Measurements from ENCODE around the gene LGALSL.
A peak's percentile ranks its signal among the peaks of the same experiment; 100 is the strongest.

LGALSL gene

DNA sequence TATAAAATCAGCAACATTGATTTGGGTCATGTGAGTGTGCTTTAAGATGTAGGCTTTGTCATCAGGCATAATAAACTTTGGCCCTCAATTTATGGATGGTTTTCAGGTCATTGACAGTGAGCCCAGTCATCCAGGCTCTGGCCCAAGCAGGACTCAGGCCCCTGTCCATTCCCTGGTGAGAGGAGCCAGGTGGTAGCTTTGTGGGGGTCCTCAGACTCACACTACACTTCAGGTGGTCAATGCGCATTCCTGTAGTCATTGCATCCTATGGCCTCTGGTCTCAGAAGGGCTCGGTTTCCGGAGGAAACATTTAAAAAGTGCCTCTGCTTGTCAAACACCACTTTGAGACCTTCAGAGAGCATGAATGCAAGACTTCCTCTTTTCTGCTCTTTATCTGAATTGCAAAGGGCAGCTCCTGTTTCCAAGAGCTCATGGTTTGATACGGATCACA lies 20.2 kb downstream of the LGALSL start:
- no peak for DNase-seq

DNA sequence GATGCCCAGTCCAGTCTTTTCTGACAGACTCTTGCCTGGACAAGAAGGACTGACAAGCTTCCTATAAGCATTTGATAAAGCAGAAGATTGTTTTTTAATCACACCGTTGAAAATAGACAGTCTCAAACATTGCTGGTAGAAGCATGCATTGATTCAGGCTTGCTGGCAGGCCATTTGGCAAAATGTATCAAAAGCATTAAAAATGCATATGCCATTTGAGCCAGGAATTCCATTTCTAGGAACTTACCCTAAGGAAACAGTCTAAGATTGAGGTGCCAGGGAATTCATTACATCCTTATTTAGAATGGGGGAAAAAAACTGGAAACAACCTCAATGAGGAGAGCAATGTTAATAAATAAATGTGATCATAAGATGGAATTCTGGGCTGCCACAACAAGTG lies 20.7 kb downstream of the LGALSL start:
- no peak for DNase-seq

DNA sequence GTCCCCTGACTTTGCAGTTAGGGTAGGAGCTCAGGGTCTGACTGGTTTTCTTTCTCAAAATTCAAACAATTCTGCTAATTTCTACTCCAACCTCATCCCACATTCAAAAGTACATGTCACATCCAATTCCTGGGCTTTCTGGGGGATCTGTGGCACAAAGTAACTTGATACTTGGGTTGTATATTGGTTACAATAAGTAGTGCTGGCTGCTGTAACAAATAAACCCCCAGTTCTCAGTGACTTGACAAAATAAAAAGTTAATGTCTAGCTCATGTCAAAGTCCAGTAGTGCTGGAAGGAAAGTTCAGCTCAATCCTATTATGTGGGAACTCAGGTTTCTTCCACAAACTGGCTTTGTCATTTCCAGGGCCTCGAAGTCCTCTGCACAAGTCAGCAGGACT lies 23.1 kb downstream of the LGALSL start:
- no peak for DNase-seq

DNA sequence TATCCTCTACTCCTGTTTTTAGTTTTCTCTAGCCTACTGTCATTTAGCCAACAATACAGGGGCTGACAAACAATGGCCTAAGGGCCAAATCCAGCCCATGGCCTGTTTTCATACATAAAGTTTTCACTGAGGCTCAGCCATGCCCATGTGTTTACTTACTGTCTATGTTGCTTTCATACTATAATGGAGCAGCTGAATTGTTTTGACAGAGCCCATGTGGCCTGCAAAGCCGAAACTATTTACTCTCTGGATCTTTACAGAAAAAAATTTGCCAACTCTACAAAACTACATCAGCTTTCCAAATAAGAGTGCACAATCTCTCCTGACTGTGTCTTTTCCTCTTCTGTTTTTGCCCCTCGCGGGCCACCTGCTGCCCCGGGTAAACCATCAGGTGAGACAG lies 24.0 kb downstream of the LGALSL start:
- DNase-seq: no peak

DNA sequence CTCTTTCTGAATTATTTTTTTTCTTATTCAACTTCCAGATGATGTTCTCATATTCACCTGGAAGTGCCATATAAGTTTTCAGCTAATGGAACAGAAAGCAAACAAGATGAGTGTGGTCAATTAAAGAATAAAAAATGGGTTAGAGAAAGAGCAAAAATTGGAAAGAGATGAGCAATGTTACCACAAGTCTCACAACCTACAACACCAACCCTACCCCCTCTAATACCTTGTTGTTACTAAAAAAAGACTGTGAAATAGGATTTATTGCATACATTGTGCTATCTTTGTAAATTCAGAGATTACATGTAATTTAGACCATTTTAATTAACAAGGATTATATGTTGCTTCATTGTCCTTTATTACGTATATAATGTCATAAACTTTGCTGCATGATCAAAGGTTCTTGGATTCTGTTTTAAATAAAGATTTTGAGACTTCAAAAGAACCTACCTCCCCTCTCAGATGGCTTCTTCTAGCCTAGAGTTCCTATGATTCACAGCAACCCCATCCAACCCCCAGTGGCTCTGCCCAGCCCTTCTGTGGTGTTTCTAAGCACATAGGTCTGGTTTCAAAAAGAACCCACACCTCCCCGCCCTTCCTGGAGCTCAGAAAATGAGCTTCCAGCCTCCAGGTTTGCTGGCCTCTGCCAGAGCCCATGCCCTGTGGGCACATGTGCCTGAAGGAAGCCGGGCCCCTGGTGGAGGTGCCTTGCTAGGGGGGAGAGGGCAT lies 24.7 kb downstream of the LGALSL start:
- no peak for DNase-seq

DNA sequence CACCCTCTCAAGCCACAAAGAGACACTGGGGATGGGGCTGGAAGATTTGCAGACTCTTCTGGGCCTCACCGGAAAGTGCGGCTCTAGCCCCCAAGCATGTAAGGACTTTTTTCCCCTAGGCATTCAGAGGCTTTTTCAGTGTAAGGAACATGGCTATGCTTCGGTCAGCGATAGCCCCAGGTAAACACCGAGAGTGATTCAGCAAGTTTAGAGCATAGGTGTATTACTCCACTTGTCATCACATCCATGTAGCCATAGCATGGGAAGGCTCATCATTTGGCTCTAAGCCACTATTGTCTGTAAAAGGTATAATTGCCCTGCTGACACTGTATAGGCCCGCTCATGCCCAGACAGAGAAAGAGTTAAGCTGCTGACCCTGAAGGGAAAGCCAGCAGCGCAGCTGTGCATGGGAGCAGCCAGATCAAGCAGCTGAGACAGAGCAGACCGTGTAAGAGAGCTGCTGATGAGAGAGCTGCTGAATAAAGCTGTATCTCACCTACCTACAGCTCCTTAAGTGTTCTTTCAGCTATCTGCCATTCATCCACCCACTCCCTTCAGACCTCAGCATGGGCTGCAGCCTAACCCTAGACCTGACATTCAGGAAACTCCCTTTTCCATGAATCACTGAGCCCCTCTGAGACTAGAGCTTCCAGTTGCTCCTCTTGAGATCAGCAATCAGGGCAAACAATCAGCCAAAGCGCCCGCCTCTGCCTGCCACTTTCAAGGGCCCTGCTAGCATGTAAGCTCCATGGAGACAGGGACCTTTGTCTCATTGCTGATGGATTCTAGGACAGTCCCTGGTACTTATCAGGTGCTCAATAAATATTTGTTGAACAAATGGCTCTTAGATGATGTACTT lies 25.5 kb downstream of the LGALSL start:
- no peak for DNase-seq

DNA sequence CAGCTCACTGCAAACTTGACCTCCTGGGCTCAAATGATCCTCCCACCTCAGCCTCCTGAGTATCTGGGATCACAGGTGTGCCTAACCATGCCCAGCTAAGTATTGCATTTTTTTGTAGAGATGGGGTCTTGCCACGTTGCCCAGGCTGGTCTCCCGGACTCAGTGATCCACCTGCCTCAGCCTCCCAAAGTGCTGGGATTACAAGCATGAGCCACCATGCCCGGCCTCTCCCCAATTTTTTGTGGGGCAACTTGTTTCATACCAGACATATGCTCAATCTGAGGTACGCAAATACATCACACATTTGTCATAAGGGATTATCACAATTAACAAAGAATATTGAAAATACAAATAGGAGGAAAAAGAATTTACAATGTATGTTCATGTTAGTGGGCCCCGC lies 27.7 kb downstream of the LGALSL start:
- no peak for DNase-seq

DNA sequence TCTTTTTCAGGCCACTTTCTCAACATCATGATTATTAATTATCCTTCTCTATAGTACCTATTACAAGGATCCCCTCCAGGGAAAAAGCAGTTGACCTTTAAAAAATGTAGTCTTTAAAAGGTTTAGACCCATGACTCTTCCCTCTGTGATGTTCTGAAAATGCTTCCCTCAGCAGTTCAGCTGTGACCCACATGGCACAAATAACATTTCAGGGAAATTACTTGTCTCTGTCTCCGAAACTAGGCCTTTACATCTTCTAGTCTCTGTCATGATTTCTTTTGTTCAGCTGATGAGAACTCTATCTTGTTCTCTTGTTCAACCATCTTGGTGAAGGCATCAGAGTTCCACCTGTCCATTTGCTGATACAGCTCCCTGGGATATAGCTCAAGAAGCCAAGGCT lies 28.3 kb downstream of the LGALSL start:
- no peak for DNase-seq

DNA sequence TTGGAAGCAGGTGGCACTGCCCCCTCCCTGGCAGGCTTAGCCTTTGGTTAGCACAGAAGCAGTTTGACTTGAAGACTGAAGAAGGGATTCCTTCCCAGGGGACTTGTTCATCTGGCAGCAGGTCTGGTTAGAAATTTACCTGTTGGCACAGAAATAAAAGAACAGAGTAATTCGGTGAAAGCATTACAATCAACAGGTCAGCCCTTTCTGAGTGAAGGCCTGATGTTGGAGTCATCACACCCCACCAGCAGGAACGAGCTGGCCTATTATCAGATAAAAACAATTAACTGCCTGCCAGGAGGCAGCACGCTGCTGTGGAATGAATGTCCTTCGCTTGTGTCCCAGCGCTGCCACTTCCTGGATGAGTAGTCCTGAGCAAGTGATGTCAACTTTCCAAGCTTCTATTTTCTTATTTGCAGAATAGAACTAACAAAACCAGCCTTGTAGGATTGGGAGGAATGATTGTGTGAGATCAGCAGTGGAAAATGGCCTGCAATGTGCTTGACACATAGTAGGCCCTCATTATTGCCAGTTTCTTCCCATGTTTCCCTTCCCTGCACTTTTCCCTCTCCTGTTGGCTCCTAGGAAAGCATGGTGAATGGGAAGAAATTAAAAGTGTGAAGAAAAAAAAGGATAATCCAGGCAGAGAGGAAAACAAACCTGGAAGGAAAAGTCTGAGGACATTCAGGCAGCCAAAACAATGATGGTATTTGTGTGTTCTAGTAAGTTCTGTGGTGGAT lies 29.0 kb downstream of the LGALSL start:
- no peak for DNase-seq

DNA sequence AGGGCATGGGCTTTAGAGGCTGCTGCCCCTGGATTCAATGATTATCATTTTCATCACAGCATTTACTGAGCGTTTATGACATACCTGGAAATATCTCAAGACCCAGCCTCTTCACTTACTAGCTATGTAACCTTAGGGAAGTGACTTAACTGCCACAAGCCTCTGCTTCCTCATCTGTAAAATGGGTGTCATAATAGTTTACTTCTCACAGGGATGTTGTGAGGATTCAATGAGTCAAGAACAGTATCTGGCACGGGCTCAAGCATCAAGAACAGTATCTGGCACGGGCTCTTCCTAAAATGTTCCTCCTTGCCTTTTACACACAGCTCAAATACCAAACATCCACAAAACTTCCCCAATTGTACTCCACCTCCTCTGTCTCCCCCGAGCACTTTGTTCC lies 31.4 kb downstream of the LGALSL start:
- DNase-seq: no peak

DNA sequence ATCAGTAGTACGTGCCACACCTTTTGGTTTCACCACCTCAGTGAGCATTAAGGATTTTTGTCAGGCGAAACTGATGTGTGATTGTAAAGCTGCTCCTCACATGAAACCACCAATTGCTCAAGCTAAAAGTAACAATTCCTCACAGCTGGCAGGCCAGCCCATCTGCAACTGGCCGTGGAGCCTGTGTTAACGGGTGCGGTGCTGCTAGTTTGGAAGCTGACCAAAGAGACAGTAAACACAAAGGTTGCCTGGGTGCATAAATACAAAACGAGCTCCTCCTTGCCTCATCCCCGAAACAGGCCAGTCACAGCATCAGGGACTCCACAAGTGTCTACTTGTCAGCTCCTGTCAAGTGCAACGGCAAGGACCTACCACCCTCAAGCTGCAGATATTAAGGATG lies 32.0 kb downstream of the LGALSL start:
- no peak for DNase-seq

DNA sequence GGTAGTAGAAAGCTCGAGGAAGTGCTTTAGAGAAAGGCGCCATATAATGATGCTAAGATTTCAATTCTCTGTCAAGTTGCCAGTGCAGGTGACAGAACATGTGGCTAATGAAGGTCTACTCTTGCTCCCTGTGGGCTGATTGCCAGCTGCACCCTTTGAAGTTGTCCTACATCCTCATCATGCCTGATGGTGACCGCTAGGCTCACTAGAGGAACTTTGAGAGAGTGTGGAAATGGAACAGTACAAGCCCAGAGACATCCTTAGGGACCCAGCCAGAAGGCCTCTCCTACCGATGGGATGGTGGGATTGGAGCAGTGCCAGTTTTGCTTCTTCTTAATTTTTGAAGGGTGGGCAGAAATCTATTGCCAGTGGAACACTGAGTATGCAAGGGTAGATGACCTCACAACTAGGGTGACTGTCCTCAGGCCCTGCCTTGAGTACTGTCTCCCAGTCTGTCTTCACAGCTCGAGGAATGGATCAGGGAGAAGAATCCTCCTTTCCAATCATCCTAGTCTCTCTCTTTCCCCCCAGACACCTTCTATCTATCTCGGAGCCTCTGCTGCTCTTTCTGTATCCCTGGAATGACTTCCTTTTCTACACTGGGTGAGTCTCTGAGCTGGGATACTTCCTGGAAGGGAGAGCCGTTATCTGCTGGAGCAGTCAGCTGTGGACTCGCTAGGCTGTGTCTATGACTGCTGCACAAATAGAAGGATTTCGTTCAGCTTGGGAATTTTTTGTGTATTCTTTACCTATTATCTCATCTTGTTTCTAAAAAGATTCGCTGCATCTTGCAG lies 33.5 kb downstream of the LGALSL start:
- no peak for DNase-seq

DNA sequence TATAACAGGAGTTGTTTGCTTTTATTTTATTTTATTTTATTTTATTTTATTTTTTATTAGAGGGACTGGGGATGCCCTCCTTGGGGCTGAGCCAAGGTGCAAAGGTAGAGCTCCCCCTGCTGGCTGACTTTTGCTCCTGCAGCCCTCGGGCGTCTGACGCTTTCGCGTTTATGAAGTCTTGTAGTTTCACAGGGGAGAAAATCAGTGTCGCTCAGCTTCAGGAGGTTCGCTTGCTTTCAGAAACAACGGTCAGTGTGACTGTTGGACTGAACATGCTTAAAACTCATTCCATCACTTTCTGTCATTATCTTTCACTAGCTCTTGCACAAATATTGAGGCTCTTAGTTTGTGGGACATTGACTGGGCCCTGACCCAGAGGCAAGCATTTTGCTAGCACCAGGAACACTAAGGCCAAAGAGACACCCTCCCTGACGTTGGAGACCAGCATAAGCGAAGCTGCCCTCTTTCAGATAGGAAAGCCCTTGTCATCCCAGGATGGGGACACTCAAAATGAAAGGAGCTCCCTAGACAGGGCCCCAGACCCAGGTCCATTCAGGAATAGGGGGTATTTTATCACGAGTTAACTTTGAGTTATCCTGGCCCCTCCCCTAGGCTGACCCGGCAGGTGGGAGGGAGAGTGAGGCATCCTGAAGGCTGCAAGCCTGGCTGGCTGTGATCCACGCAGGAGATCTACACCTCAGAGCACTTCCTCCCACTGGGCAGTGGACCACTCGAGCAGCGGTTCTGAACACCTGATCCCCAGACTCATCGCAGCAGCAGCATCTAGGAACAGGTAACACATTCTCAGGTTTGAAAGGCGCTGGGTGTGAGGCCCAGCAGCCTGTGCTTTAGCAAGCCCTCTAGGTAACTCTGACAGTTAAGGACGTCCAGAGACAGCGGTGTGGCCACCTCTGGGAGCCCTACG lies 34.4 kb downstream of the LGALSL start:
- DNase-seq: peak; percentile 46

DNA sequence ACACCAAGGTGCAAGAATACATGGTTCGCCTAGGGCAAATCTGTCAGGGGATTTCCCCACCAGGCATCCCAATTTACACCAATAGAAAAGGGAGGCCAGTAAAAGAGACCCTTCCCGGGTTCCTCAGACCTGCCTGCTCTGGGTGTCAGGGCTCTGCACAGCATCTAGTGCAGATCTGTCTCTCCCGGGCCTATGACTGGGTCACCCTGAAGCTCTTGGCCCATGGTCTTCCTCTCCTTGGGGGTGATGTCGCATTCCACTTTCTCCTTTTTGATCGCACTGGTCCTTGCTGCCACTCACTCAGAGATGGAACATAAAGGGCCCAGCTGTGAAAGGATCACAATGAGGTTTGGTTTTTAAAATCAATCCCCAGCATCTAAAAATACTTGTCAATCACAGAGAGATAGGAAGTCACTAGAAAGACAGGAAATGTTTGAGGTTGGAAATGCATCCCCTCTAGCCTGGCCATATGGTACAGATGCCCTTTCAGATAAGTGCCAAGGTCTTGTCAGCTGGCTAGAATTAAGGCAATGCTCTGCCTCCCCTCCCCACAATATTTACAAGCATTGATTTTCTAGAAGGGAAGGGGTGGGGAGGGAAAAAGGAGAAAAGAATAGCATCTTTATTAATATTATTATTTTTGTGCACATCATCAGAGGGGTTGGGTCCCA lies 35.3 kb downstream of the LGALSL start:
- DNase-seq: no peak

DNA sequence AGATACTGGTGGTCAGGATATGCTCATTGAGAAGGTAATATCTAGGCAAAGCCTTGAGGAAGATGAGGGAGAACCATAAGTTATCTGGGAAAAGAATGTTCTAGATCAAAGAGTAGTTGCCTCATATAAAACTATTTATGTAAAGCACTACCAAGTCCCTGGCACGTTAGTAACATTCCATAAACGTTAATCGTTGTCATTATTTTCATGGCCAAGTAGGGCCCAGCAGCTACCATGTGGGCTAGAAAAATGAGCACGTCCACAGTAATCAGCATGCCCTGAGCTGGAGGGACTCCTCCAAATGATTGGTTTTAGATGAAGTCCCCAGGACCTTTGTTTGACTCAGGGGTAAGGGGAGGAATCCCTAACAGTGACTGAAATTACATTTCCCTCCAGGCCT lies 37.5 kb downstream of the LGALSL start:
- DNase-seq: no peak

DNA sequence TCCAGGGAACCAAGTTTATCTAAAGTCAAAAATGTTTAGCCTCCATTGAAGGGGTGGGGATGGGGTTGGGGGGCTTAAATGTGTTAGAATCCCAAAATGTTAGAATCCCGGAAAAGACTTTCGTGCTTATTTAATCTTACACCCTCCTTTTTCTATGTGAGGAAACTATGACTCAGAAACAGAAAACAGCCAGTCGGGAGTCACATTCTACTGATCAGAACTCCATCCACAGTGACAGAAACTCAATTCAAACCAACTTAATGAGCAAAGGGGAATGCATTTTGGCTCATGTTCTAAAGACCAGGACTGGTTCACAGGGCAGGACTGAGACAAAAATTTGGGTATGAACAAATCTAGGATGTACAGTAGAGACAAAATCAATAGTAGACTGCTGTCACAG lies 38.3 kb downstream of the LGALSL start:
- DNase-seq: no peak

DNA sequence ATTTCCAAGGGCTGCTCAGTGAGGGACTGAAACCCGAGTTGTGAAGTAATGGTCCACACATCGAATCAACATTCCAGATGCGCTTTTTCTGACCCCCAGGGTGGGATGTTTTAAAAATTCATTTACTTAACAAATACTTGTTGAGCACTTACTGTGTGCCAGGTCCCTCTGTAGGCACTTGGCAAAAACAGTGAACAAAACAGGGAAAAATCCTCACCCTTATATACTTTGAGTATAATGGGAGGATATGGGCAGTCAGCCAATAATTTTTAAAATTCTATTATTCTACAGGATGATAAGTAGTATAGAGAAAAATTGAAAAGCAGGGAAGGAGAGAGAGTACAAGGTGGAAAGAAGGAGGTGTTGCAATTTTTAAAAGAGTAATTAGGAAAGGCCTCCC lies 38.9 kb downstream of the LGALSL start:
- DNase-seq: no peak

DNA sequence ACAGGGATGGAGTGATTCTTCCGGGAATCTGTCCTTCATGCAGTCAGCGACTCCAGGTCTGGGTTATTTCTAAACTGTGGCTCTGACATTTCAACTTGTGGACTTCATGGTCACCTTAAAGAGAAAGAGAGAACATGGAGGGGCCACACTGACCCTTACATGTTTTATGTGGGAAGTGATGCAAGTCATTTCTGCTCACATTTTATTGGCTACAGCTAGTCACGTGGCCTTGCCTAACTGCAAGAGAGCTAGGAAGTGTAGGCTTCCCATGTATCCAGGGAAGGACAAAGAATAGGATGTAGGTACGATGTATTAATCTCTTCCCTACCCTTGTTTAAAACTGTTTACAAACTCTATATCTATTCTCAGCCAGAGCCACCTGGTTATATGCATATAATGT lies 39.8 kb downstream of the LGALSL start:
- no peak for DNase-seq

DNA sequence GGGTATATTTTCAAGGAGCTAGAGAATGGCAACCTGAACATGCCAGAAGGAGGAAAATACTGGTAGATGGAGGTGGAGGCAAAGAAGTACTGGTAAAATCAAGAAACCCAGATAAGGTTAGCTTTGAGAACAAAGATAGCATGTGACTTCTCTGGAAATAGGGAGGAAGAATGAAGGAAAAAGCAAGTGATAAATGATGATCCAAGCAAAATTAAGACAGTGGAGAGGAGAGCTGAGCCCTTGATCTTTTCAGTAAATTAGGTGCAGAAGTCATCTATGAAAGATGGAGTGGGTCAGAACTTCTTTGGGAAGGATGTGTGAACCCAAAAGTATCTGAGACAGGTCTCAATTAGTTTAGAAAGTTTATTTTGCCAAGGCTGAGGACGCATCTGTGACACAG lies 44.5 kb downstream of the LGALSL start:
- DNase-seq: no peak

DNA sequence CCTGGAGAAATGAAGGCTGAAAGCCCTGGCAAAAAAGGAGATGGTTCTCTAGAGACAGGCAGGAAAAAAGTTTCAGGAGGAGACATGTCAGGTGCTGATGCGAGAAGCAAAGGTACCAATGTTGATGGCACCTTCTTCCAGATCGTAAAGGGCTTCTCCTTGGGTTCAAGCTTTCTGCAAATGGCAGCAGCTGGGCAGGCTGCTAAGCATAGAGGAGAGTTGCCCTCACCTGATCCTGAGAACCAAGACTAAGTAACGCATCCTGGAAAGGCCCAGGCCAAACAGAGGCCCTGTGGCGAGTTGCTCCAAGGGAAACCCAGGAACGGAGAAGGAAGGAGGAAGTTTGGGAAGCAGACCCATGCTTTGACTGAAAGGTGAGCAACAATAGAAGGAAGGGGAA lies 46.6 kb downstream of the LGALSL start:
- no peak for DNase-seq

DNA sequence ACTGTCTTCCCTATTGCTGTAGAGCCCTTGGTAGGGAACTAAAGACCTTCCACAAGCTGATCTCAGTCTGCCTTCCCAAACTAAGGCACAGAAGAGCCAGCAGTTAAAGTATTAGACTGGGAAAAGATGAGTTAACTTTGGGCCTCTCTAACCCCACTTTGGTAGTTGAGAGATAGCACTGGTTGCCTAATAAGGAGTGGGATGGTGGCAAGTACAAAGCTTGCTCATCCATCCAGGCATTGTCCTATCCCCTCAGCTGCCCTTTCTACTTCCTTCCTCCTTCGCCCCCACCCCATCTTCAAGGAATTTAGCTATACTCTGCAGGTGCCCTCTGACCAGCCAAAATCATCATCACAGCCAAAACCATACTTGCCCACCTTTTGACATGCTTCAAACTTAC lies 48.0 kb downstream of the LGALSL start:
- no peak for DNase-seq

Measured in 8988T (cell line).